Dedifferentiated amniotic fluid mesenchymal stem cell (primary cell): ENCODE results near the gene TAF11L9.
"Not testable (repeated sequence)": the region's sequence is repeated elsewhere in the genome, so short reads cannot be mapped to it uniquely, and the experiment has no call there.

Source experiments
- DNase-seq: peaks from one replicate; pipeline ENCODE4 v3.0.0-alpha.2; 2016; ENCODE audit errors: extremely low spot score

The TAF11L9 gene

GRCh38 chr5:17594255-17594654, at the start of gene TAF11L9:
TAF11L9 (minus strand) TSS chr5:17594394.
- not testable (repeated sequence) for DNase-seq

GRCh38 chr5:17634160-17634559, 40.0 kb upstream of the TAF11L9 start, which contains the start of gene TAF11L14:
TAF11L14 (plus strand) TSS chr5:17634460.
- DNase-seq = no peak

GRCh38 chr5:17631788-17632187, 37.6 kb upstream of the TAF11L9 start, which contains the start of gene TAF11L13:
TAF11L13 (plus strand) TSS chr5:17632088.
- not testable (repeated sequence) for DNase-seq

- no peak for DNase-seq
Measured at GRCh38 chr5:17625686-17626085, 31.5 kb upstream of the TAF11L9 start.

GRCh38 chr5:17620627-17621026, 26.4 kb upstream of the TAF11L9 start:
- no peak for DNase-seq

GRCh38 chr5:17619354-17619753, 25.2 kb upstream of the TAF11L9 start:
- DNase-seq = no peak

DNA sequence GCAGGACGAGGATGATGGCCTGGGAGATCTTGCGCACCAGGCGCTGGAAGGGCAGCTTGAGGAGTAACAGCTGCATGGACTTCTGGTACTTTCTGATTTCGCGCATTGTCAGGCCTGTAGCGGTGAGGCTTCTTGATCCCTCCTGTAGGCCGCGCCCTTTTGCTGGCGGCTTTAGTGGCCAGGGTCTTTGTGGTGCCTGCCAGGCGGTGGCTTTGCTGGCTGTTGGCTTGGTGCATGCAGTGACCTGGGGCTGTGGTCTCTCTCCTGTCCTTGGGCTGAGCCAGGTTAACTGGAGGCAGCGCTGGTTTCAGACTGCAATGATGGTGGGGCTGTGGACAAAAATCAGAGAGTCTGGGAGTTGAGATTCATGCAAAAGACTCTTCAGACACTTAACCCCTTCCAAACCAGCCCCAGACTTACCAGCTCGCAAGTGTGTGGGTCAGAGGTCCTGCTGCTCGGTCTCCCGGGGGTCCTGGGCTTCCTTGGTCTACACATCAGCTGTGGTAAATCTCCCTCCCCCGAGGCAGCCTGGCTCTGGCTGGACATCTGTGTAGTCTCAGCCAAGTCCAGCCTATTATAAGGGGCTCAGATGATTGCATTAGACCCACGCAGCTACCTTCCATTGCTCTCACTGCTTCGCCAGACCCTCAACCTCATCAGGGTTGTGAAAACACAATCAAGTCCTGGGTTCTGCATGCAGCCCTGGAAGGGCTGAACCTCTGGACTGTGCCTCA, 20.8 kb upstream of the TAF11L9 start:
- no peak for DNase-seq

DNA sequence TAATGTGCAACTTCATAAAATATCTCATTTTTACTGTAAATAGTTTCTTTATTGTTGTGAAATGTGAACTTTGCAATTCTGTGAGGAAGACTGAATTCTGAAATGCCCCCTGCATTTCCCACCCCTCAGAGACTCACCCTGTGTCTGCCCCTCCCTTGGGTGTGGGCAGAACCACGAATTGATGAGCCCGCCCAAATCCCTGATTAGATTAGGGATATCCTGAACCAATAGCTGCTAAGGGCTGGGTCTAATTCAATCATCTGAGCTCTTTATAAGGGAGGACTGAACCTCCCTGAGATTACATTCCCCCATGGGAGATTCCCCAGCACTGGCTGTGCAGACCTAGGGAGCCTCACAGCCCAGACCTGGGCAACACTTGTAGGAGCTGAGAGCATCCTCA, 15.9 kb upstream of the TAF11L9 start, which contains the start of gene TAF11L12:
TAF11L12 (plus strand) TSS at position 301 of the 400 bp plus-strand sequence.
- not testable (repeated sequence) for DNase-seq

DNA sequence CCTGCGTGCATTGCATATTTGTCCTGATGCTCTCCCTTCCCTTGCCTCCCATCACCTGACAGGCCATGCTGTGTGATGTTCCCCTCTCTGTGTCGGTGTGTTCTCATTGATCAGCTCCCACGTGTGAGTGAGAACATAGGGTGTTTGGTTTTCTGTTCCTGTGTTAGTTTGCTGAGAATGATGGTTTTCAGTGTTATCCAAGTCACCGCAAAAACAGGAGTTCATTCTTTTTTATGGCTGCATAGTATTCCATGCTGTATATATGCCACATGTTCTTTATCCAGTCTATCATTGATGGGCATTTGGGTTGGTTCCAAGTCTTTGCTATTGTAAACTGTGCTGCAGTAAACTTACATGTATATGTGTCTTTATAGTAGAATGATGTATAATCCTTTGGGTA, 13.3 kb upstream of the TAF11L9 start:
- DNase-seq = not testable (repeated sequence)

- no peak for DNase-seq
Measured at GRCh38 chr5:17604951-17605350, 10.8 kb upstream of the TAF11L9 start.

- DNase-seq = not testable (repeated sequence)
Measured at GRCh38 chr5:17603880-17604279, 9.7 kb upstream of the TAF11L9 start, which contains the start of gene TAF11L11. TAF11L11 (plus strand) TSS chr5:17604183.

- not testable (repeated sequence) for DNase-seq
Measured at GRCh38 chr5:17597728-17598127, 3.5 kb upstream of the TAF11L9 start, which contains the start of gene TAF11L10. TAF11L10 (minus strand) TSS chr5:17597828.

GRCh38 chr5:17590860-17591259, 3.3 kb downstream of the TAF11L9 start, which contains the start of gene TAF11L8:
TAF11L8 (minus strand) TSS chr5:17590960.
- not testable (repeated sequence) for DNase-seq

- DNase-seq = not testable (repeated sequence)
Measured at GRCh38 chr5:17585658-17586057, 8.5 kb downstream of the TAF11L9 start, which contains the start of gene TAF11L7. TAF11L7 (minus strand) TSS chr5:17585758.
